Panc1 (cell line): ENCODE results near the gene UNC80. TPM values are rescaled to one million over a fixed set of nuclear protein-coding genes. Genes with fewer than 3 reads are reported as not detected.

Experiments
- ATAC-seq: fragments of 200-7000 bp; cut with Tn5 transposase; 2 replicates; pipeline ENCODE4 v1.9.1; 2020; ENCODE audit warnings: mild to moderate bottlenecking, moderate library complexity
- BruUV-seq: library from RNA; stranded (reverse); fragments of 400-500 nt; replicated peaks from 2 replicates; lab custom pipeline; 2021; lab: Mats Ljungman, UMichigan
- CTCF ChIA-PET: fragments of 300-600 bp; sonication (Branson Sonifier 250); formaldehyde crosslinking; loops from one replicate; lab custom pipeline; 2022; ENCODE audit warnings: antibody characterized with exemption; lab: Charles Lee
- POLR2A ChIA-PET: fragments of 300-600 bp; sonication (Branson Sonifier 250); formaldehyde crosslinking; loops from one replicate; lab custom pipeline; 2022; ENCODE audit warnings: antibody characterized with exemption; lab: Charles Lee
- DNase-seq: peaks from one replicate; pipeline ENCODE4 v3.0.0-alpha.2; 2010; ENCODE audit warnings: low read depth, low spot score
- H3K27ac ChIP-seq: 2 replicates; pipeline ENCODE4 v1.5.1; 2011; ENCODE audit warnings: mild to moderate bottlenecking, low read length, inconsistent platforms
- H3K27me3 ChIP-seq: fragments of 200-500 bp; sonication (Bioruptor generic); 2 replicates; pipeline ENCODE4 v1.6.0; 2014; ENCODE audit warnings: low read length, inconsistent platforms; ENCODE audit not compliant: control insufficient read depth, insufficient read depth
- H3K36me3 ChIP-seq: fragments of 200-500 bp; sonication (Bioruptor generic); 2 replicates; pipeline ENCODE4 v1.5.1; 2014; ENCODE audit warnings: inconsistent platforms, mild to moderate bottlenecking, low read length, moderate library complexity; ENCODE audit not compliant: control insufficient read depth, insufficient read depth
- H3K4me1 ChIP-seq: 2 replicates; pipeline ENCODE4 v1.5.1; 2011; ENCODE audit warnings: inconsistent platforms, mild to moderate bottlenecking, low read length, moderate library complexity; ENCODE audit not compliant: control insufficient read depth, insufficient read depth
- H3K4me3 ChIP-seq, 2 experiments: 2 replicates each; pipeline ENCODE4 v1.5.1; 2011 to 2012; ENCODE audit warnings: low read depth in 2 of 2, low read length in 2 of 2, mild to moderate bottlenecking in 2 of 2, inconsistent platforms in 1 of 2, moderate library complexity in 1 of 2
- H3K9me3 ChIP-seq: fragments of 200-500 bp; sonication (Bioruptor generic); 2 replicates; pipeline ENCODE4 v1.5.1; 2014; ENCODE audit warnings: low read depth, mild to moderate bottlenecking, inconsistent platforms, low read length, moderate library complexity; ENCODE audit not compliant: control insufficient read depth, insufficient read depth
- POLR2AphosphoS5 ChIP-seq: IDR thresholded peaks from 2 replicates; pipeline ENCODE4 v1.6.1; 2012; ENCODE audit warnings: mild to moderate bottlenecking, low read depth, low read length, moderate library complexity
- SIN3A ChIP-seq: IDR thresholded peaks from 2 replicates; pipeline ENCODE4 v1.6.1; 2012; ENCODE audit warnings: low read depth, mild to moderate bottlenecking, low read length, moderate library complexity, borderline replicate concordance; ENCODE audit not compliant: insufficient read depth
- TCF7L2 ChIP-seq: IDR thresholded peaks from 2 replicates; pipeline ENCODE4 v1.6.1; 2011; ENCODE audit warnings: mild to moderate bottlenecking, low read depth, low read length, inconsistent platforms
- in situ Hi-C: cut with HindIII; loops from 2 replicates; pipeline ENCODE4 v1.10.0; 2016; ENCODE audit warnings: low sequenced_read_pairs, low pct_unique_long_range_greater_than_20kb
- intact Hi-C: fragments of 100-400 bp; cut with micrococcal nuclease; formaldehyde crosslinking; loops from one replicate; pipeline ENCODE4 v1.10.0; 2022; ENCODE audit not compliant: unreplicated experiment
- total RNA-seq: library from RNA; stranded (reverse); gene quantifications from one replicate; pipeline ENCODE4 v1.2.1, GENCODE V29; 2021; ENCODE audit not compliant: unreplicated experiment
- TF ChIP-seq, protein P1 (sequence below), 2 experiments: IDR thresholded peaks; 2 replicates each; pipeline ENCODE4 v1.6.1; 2011 to 2012; ENCODE audit warnings: low read depth in 2 of 2, control low read depth in 1 of 2, low read length in 1 of 2, mild to moderate bottlenecking in 1 of 2, moderate library complexity in 1 of 2; ENCODE audit not compliant: insufficient read depth in 1 of 2
- TF ChIP-seq, protein P2 (sequence below): fragments of 450-650 bp; IDR thresholded peaks from 2 replicates; pipeline ENCODE4 v1.5.1; 2017; ENCODE audit warnings: mild to moderate bottlenecking

The UNC80 gene
- total RNA-seq, 1 experiment from 2014 or later: 0.08 TPM

GRCh38 chr2:209901172-209901571, 129.5 kb downstream of the UNC80 start:
- Histone ChIP-seq H3K9me3 (no peaks in the 10 kb centered on the region), H3K36me3 (no peaks in the 10 kb centered on the region), H3K27ac (no peak overlapping the region), H3K4me1 (no peaks in the 10 kb centered on the region), H3K4me3 (no peak overlapping the region), H3K27me3 (0 out of 2 replicates have a peak, but pooled peaks cover 2% of the 10 kb centered on the region)
- no TSS peak for BruUV-seq
- TF ChIP-seq SIN3A (no peak), POLR2AphosphoS5 (no peak), TCF7L2 (no peak)
- TF ChIP-seq, protein P1, sequence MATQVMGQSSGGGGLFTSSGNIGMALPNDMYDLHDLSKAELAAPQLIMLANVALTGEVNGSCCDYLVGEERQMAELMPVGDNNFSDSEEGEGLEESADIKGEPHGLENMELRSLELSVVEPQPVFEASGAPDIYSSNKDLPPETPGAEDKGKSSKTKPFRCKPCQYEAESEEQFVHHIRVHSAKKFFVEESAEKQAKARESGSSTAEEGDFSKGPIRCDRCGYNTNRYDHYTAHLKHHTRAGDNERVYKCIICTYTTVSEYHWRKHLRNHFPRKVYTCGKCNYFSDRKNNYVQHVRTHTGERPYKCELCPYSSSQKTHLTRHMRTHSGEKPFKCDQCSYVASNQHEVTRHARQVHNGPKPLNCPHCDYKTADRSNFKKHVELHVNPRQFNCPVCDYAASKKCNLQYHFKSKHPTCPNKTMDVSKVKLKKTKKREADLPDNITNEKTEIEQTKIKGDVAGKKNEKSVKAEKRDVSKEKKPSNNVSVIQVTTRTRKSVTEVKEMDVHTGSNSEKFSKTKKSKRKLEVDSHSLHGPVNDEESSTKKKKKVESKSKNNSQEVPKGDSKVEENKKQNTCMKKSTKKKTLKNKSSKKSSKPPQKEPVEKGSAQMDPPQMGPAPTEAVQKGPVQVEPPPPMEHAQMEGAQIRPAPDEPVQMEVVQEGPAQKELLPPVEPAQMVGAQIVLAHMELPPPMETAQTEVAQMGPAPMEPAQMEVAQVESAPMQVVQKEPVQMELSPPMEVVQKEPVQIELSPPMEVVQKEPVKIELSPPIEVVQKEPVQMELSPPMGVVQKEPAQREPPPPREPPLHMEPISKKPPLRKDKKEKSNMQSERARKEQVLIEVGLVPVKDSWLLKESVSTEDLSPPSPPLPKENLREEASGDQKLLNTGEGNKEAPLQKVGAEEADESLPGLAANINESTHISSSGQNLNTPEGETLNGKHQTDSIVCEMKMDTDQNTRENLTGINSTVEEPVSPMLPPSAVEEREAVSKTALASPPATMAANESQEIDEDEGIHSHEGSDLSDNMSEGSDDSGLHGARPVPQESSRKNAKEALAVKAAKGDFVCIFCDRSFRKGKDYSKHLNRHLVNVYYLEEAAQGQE (IDR thresholded peaks at IDR 0.05; ENCODE audit: insufficient read depth in 1 of 2, low read depth in 2 of 2, low read length in 1 of 2): no peak
- TF ChIP-seq, protein P2, sequence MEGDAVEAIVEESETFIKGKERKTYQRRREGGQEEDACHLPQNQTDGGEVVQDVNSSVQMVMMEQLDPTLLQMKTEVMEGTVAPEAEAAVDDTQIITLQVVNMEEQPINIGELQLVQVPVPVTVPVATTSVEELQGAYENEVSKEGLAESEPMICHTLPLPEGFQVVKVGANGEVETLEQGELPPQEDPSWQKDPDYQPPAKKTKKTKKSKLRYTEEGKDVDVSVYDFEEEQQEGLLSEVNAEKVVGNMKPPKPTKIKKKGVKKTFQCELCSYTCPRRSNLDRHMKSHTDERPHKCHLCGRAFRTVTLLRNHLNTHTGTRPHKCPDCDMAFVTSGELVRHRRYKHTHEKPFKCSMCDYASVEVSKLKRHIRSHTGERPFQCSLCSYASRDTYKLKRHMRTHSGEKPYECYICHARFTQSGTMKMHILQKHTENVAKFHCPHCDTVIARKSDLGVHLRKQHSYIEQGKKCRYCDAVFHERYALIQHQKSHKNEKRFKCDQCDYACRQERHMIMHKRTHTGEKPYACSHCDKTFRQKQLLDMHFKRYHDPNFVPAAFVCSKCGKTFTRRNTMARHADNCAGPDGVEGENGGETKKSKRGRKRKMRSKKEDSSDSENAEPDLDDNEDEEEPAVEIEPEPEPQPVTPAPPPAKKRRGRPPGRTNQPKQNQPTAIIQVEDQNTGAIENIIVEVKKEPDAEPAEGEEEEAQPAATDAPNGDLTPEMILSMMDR: no peak
- ChIA-PET CTCF (no interaction called here), POLR2A (no interaction called here)
- in situ Hi-C loops: no loop called here
- intact Hi-C loops: no loop called here
- DNase-seq (no peak), ATAC-seq (no peak)

GRCh38 chr2:209905691-209906090, 134.1 kb downstream of the UNC80 start:
- CTCF ChIA-PET: no interaction called here
- Histone ChIP-seq H3K36me3 (no peaks in the 10 kb centered on the region), H3K9me3 (no peaks in the 10 kb centered on the region), H3K4me3 (no peak overlapping the region), H3K27ac (no peak overlapping the region), H3K27me3 (no peaks in the 10 kb centered on the region), H3K4me1 (no peaks in the 10 kb centered on the region)
- ATAC-seq (no peak), DNase-seq (no peak)
- intact Hi-C loops: no loop called here
- POLR2A ChIA-PET: no interaction called here
- in situ Hi-C loops: no loop called here
- TF ChIP-seq POLR2AphosphoS5: no peak
- no peak for TF ChIP-seq TCF7L2
- no peak for TF ChIP-seq SIN3A
- TF ChIP-seq, protein P2: no peak
- BruUV-seq: no TSS peak
